Measurements from ENCODE around the gene NUP205.

Gene NUP205
- 101 to 184 reads per million in 2 donors for total RNA-seq

- DNase-seq = peak; percentile 58
Observed at GRCh38 chr7:135557455-135558336, at the start of gene NUP205. Gene NUP205, plus strand, starts transcription at chr7:135557917. Its CDS starts 28 bp downstream, at chr7:135557945.

- DNase-seq = no peak
Observed at GRCh38 chr7:135508883-135509588, 48.7 kb upstream of the NUP205 start.

- DNase-seq = no peak
Observed at GRCh38 chr7:135509589-135509838, 48.2 kb upstream of the NUP205 start.

GRCh38 chr7:135509839-135510591 lies 47.7 kb upstream of the NUP205 start, which contains the start of gene CNOT4:
Gene CNOT4, minus strand, starts transcription at chr7:135510102. Its CDS starts 71,771 bp downstream, at chr7:135438331.
- DNase-seq = peak; percentile 97

- DNase-seq = no peak
Observed at GRCh38 chr7:135510592-135511183, 47.0 kb upstream of the NUP205 start.

- DNase-seq = no peak
Observed at GRCh38 chr7:135512135-135512887, 45.4 kb upstream of the NUP205 start.

- DNase-seq = no peak
Observed at GRCh38 chr7:135514856-135515255, 42.9 kb upstream of the NUP205 start.

- no peak for DNase-seq
Observed at GRCh38 chr7:135517060-135517459, 40.7 kb upstream of the NUP205 start.

- no peak for DNase-seq
Observed at GRCh38 chr7:135518748-135519147, 39.0 kb upstream of the NUP205 start.

- DNase-seq = no peak
Observed at GRCh38 chr7:135519233-135519688, 38.5 kb upstream of the NUP205 start.

GRCh38 chr7:135519871-135520270 lies 37.8 kb upstream of the NUP205 start:
- no peak for DNase-seq

- no peak for DNase-seq
Observed at GRCh38 chr7:135522509-135522908, 35.2 kb upstream of the NUP205 start.

GRCh38 chr7:135523146-135523545 lies 34.6 kb upstream of the NUP205 start:
- DNase-seq = no peak

- DNase-seq = no peak
Observed at GRCh38 chr7:135525426-135525825, 32.3 kb upstream of the NUP205 start.

- DNase-seq = no peak
Observed at GRCh38 chr7:135527025-135527424, 30.7 kb upstream of the NUP205 start.

GRCh38 chr7:135536150-135536549 lies 21.6 kb upstream of the NUP205 start:
- no peak for DNase-seq

GRCh38 chr7:135537453-135537852 lies 20.3 kb upstream of the NUP205 start:
- DNase-seq = no peak

- no peak for DNase-seq
Observed at GRCh38 chr7:135537905-135538304, 19.8 kb upstream of the NUP205 start.

- no peak for DNase-seq
Observed at GRCh38 chr7:135538376-135538775, 19.3 kb upstream of the NUP205 start.

GRCh38 chr7:135539629-135540028 lies 18.1 kb upstream of the NUP205 start:
- DNase-seq = no peak

- DNase-seq = no peak
Observed at GRCh38 chr7:135541029-135541428, 16.7 kb upstream of the NUP205 start.

GRCh38 chr7:135550196-135550595 lies 7.5 kb upstream of the NUP205 start:
- no peak for DNase-seq
